C4-2B (cell line): ENCODE data around the gene JAK1.

Experiments used
- ZFX ChIP-seq: fragments of 450-650 bp; IDR thresholded peaks from 2 replicates; pipeline ENCODE4 v1.6.1; 2017
- TF ChIP-seq, protein P1 (sequence below): fragments of 450-650 bp; conservative IDR thresholded peaks from 2 replicates; pipeline ENCODE4 v1.5.1; 2017; ENCODE audit warnings: mild to moderate bottlenecking

DNA sequence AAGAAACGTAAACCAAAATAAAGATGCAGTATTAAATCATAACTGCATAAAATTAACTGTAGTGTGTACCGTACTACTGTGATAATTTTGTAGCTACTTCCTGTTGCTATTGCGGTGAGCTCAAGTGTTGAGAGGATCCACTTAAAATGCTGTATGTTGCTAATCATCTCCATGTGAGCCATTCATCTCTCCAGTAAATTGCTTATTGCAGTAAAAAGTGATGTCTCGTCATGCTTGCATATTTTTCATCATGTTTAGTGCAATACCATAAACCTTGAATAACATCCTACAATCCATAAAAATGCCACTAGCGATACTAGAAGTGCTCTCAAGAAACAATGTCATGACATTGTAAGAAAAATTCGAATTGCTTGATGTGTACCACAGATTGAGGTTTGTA is 155.2 kb downstream of the JAK1 start:
- TF ChIP-seq, protein P1, sequence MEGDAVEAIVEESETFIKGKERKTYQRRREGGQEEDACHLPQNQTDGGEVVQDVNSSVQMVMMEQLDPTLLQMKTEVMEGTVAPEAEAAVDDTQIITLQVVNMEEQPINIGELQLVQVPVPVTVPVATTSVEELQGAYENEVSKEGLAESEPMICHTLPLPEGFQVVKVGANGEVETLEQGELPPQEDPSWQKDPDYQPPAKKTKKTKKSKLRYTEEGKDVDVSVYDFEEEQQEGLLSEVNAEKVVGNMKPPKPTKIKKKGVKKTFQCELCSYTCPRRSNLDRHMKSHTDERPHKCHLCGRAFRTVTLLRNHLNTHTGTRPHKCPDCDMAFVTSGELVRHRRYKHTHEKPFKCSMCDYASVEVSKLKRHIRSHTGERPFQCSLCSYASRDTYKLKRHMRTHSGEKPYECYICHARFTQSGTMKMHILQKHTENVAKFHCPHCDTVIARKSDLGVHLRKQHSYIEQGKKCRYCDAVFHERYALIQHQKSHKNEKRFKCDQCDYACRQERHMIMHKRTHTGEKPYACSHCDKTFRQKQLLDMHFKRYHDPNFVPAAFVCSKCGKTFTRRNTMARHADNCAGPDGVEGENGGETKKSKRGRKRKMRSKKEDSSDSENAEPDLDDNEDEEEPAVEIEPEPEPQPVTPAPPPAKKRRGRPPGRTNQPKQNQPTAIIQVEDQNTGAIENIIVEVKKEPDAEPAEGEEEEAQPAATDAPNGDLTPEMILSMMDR = no peak
- TF ChIP-seq ZFX = no peak
